Fibroblast of lung (primary cell): Measurements from ENCODE around the gene OFD1.

Experiments used
- EZH2 ChIP-seq: IDR thresholded peaks from 2 replicates; pipeline ENCODE4 v1.5.1; 2012; ENCODE audit warnings: low read length, control low read depth, mild to moderate bottlenecking; ENCODE audit errors: missing control alignments
- TF ChIP-seq, protein P1 (sequence below), 2 donors: IDR thresholded peaks in 1 of 2; conservative IDR thresholded peaks in 1 of 2; 1 replicate in 1 of 2; 2 replicates in 1 of 2; pipeline ENCODE4 v1.5.1; 2011 to 2012; ENCODE audit warnings: low read length in 2 of 2, control low read depth in 1 of 2, inconsistent platforms in 1 of 2, low read depth in 1 of 2, mild to moderate bottlenecking in 1 of 2

DNA sequence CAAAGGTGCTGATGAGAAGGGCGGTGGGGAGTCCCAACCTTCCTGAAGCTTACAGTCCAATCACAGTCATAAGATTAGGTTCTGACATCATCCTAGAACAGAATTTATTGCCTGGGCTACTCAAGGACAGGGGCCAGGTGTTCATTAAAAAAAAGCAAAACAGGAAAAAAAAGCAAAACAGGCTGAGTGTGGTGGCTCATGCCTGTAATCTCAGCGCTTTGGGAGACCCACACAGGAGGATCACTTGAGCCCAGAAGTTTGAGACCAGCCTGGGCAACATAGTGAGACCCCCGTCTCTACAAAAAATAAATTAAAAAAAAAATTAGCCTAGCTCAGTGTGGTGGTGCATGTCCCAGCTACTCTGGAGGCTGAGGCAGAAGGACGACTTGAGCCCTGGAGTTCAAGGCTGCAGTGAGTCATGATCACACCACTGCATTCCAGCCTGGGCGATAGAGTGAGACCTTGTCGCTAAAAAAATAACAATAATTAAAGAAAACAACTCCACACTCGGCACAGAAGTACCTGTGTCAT is 42.6 kb upstream of the OFD1 start:
- TF ChIP-seq, protein P1, sequence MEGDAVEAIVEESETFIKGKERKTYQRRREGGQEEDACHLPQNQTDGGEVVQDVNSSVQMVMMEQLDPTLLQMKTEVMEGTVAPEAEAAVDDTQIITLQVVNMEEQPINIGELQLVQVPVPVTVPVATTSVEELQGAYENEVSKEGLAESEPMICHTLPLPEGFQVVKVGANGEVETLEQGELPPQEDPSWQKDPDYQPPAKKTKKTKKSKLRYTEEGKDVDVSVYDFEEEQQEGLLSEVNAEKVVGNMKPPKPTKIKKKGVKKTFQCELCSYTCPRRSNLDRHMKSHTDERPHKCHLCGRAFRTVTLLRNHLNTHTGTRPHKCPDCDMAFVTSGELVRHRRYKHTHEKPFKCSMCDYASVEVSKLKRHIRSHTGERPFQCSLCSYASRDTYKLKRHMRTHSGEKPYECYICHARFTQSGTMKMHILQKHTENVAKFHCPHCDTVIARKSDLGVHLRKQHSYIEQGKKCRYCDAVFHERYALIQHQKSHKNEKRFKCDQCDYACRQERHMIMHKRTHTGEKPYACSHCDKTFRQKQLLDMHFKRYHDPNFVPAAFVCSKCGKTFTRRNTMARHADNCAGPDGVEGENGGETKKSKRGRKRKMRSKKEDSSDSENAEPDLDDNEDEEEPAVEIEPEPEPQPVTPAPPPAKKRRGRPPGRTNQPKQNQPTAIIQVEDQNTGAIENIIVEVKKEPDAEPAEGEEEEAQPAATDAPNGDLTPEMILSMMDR (conservative IDR thresholded peaks at IDR 0.05 in 1 of 2, IDR thresholded peaks at IDR 0.05 in 1 of 2; ENCODE audit: low read depth in 1 of 2, low read length in 2 of 2) = no peak
- no peak for TF ChIP-seq EZH2
